ENCODE results near the gene PIR.

The PIR gene

GRCh38 chrX:15464704-15465103 lies 28.4 kb downstream of the PIR start:
- no peaks in the 10 kb centered on the region for H3K9me3 ChIP-seq (ENCODE audit: control insufficient read depth, low read length)
- H3K27ac ChIP-seq (ENCODE audit: low read depth, low read length, severe bottlenecking), result no peak overlapping the region
- no peaks in the 10 kb centered on the region for H3K4me1 ChIP-seq (ENCODE audit: control insufficient read depth, insufficient read depth, low read length, poor library complexity, severe bottlenecking)
- no peaks in the 10 kb centered on the region for H3K36me3 ChIP-seq (ENCODE audit: control insufficient read depth, insufficient read depth, low read length)
- H3K4me3 ChIP-seq (ENCODE audit: extremely low read depth, insufficient read depth, low read length, poor library complexity, severe bottlenecking), result no peak overlapping the region

- Histone ChIP-seq H3K4me1 (ENCODE audit: control insufficient read depth, insufficient read depth, low read length, poor library complexity, severe bottlenecking) (peaks cover 4% of the 10 kb centered on the region), H3K36me3 (ENCODE audit: control insufficient read depth, insufficient read depth, low read length) (peaks cover 10% of the 10 kb centered on the region), H3K9me3 (ENCODE audit: control insufficient read depth, low read length) (no peaks in the 10 kb centered on the region), H3K27ac (ENCODE audit: low read depth, low read length, severe bottlenecking) (no peak overlapping the region), H3K4me3 (ENCODE audit: extremely low read depth, insufficient read depth, low read length, poor library complexity, severe bottlenecking) (no peak overlapping the region)
- WGBS, 2 experiments (ENCODE audit: insufficient coverage in 2 of 2), result no CpG with 5 or more reads among the region's 1 CpG
Observed at GRCh38 chrX:15451913-15452312, 41.2 kb downstream of the PIR start.

GRCh38 chrX:15448010-15448639 lies 45.0 kb downstream of the PIR start:
- Histone ChIP-seq H3K4me1 (ENCODE audit: control insufficient read depth, insufficient read depth, low read length, poor library complexity, severe bottlenecking) (peaks cover 4% of the 10 kb centered on the region), H3K36me3 (ENCODE audit: control insufficient read depth, insufficient read depth, low read length) (peaks cover 4% of the 10 kb centered on the region), H3K27ac (ENCODE audit: low read depth, low read length, severe bottlenecking) (no peak overlapping the region), H3K9me3 (ENCODE audit: control insufficient read depth, low read length) (no peaks in the 10 kb centered on the region), H3K4me3 (ENCODE audit: extremely low read depth, insufficient read depth, low read length, poor library complexity, severe bottlenecking) (no peak overlapping the region)
- 83 to 100% methylated on average over 1 of the region's 5 CpGs for WGBS, 2 experiments (ENCODE audit: insufficient coverage in 2 of 2)

- Histone ChIP-seq H3K9me3 (ENCODE audit: control insufficient read depth, low read length) (no peaks in the 10 kb centered on the region), H3K36me3 (ENCODE audit: control insufficient read depth, insufficient read depth, low read length) (peaks cover 4% of the 10 kb centered on the region), H3K4me1 (ENCODE audit: control insufficient read depth, insufficient read depth, low read length, poor library complexity, severe bottlenecking) (no peaks in the 10 kb centered on the region), H3K4me3 (ENCODE audit: extremely low read depth, insufficient read depth, low read length, poor library complexity, severe bottlenecking) (no peak overlapping the region), H3K27ac (ENCODE audit: low read depth, low read length, severe bottlenecking) (no peak overlapping the region)
- WGBS, 2 experiments (ENCODE audit: insufficient coverage in 2 of 2), result no CpG with 5 or more reads among the region's 5 CpGs
Observed at GRCh38 chrX:15441464-15441863, 51.7 kb downstream of the PIR start.

DNA sequence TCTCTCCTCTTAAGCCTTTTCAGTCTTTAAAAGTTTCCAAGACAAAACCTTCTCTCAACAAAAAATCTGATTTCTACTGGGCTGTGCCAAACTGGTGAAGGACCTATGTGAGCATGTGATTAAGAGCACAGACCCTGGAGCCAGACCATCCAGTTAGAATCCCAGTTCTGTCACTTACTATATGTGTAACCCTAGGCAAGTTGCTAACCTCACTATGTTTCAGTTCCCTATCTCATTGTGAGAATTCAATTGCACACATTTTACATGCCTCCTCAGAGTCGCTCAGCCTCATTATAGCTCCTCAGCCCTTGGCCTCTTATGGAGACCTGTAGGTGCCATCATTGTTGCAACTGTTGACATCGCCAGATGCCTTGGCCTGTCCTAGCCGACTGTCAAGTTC lies 54.8 kb downstream of the PIR start:
- Histone ChIP-seq H3K4me1 (ENCODE audit: control insufficient read depth, insufficient read depth, low read length, poor library complexity, severe bottlenecking) (no peaks in the 10 kb centered on the region), H3K4me3 (ENCODE audit: extremely low read depth, insufficient read depth, low read length, poor library complexity, severe bottlenecking) (no peak overlapping the region), H3K27ac (ENCODE audit: low read depth, low read length, severe bottlenecking) (no peak overlapping the region), H3K9me3 (ENCODE audit: control insufficient read depth, low read length) (no peaks in the 10 kb centered on the region), H3K36me3 (ENCODE audit: control insufficient read depth, insufficient read depth, low read length) (peaks cover 4% of the 10 kb centered on the region)
- WGBS, 2 experiments (ENCODE audit: insufficient coverage in 2 of 2), result 94 to 95% methylated on average over 2 to 3 of the region's 3 CpGs

GRCh38 chrX:15437724-15438123 lies 55.4 kb downstream of the PIR start:
- Histone ChIP-seq H3K9me3 (ENCODE audit: control insufficient read depth, low read length) (no peaks in the 10 kb centered on the region), H3K4me1 (ENCODE audit: control insufficient read depth, insufficient read depth, low read length, poor library complexity, severe bottlenecking) (no peaks in the 10 kb centered on the region), H3K36me3 (ENCODE audit: control insufficient read depth, insufficient read depth, low read length) (peaks cover 4% of the 10 kb centered on the region), H3K4me3 (ENCODE audit: extremely low read depth, insufficient read depth, low read length, poor library complexity, severe bottlenecking) (no peak overlapping the region), H3K27ac (ENCODE audit: low read depth, low read length, severe bottlenecking) (no peak overlapping the region)
- WGBS, 2 experiments (ENCODE audit: insufficient coverage in 2 of 2), result no CpG with 5 or more reads among the region's 1 CpG

GRCh38 chrX:15435836-15436619 lies 57.1 kb downstream of the PIR start:
- H3K9me3 ChIP-seq (ENCODE audit: control insufficient read depth, low read length), result no peaks in the 10 kb centered on the region
- WGBS, 2 experiments (ENCODE audit: insufficient coverage in 2 of 2), result 80% methylated on average over 1 of the region's 2 CpGs; no CpG with 5 or more reads in 1 of the 2 experiments
- no peaks in the 10 kb centered on the region for H3K4me1 ChIP-seq (ENCODE audit: control insufficient read depth, insufficient read depth, low read length, poor library complexity, severe bottlenecking)
- no peak overlapping the region for H3K27ac ChIP-seq (ENCODE audit: low read depth, low read length, severe bottlenecking)
- peaks cover 4% of the 10 kb centered on the region for H3K36me3 ChIP-seq (ENCODE audit: control insufficient read depth, insufficient read depth, low read length)
- H3K4me3 ChIP-seq (ENCODE audit: extremely low read depth, insufficient read depth, low read length, poor library complexity, severe bottlenecking), result no peak overlapping the region

DNA sequence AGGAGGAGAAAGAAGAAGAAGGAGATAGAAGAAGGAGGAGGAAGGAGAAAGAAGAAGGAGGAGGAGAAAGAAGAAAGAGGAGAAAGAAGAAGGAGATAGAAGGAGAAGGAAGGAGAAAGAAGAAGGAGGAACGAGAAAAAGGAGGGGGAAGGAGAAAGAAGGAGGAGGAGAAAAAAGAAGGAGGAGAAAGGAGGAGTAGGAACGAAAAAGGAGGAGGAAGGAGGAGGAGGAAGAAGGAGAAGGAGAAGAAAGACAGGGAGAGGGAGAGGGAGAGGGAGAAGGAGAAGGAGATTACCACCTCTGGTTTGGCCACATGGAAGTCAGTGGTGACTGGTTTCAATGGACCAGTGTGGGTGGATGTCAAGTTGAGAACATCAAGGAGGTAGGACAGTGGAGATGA lies 58.9 kb downstream of the PIR start:
- 89% methylated on average over 2 of the region's 2 CpGs; no CpG with 5 or more reads in 1 of the 2 experiments for WGBS, 2 experiments (ENCODE audit: insufficient coverage in 2 of 2)
- Histone ChIP-seq H3K27ac (ENCODE audit: low read depth, low read length, severe bottlenecking) (no peak overlapping the region), H3K9me3 (ENCODE audit: control insufficient read depth, low read length) (no peaks in the 10 kb centered on the region), H3K4me1 (ENCODE audit: control insufficient read depth, insufficient read depth, low read length, poor library complexity, severe bottlenecking) (no peaks in the 10 kb centered on the region), H3K4me3 (ENCODE audit: extremely low read depth, insufficient read depth, low read length, poor library complexity, severe bottlenecking) (no peak overlapping the region), H3K36me3 (ENCODE audit: control insufficient read depth, insufficient read depth, low read length) (peaks cover 4% of the 10 kb centered on the region)

- no CpG with 5 or more reads among the region's 1 CpG for WGBS, 2 experiments (ENCODE audit: insufficient coverage in 2 of 2)
- Histone ChIP-seq H3K9me3 (ENCODE audit: control insufficient read depth, low read length) (no peaks in the 10 kb centered on the region), H3K36me3 (ENCODE audit: control insufficient read depth, insufficient read depth, low read length) (no peaks in the 10 kb centered on the region), H3K27ac (ENCODE audit: low read depth, low read length, severe bottlenecking) (no peak overlapping the region), H3K4me3 (ENCODE audit: extremely low read depth, insufficient read depth, low read length, poor library complexity, severe bottlenecking) (no peak overlapping the region), H3K4me1 (ENCODE audit: control insufficient read depth, insufficient read depth, low read length, poor library complexity, severe bottlenecking) (no peaks in the 10 kb centered on the region)
Observed at GRCh38 chrX:15430584-15430983, 62.5 kb downstream of the PIR start.

GRCh38 chrX:15430076-15430475 lies 63.1 kb downstream of the PIR start:
- WGBS, 2 experiments (ENCODE audit: insufficient coverage in 2 of 2), result no CpG with 5 or more reads among the region's 2 CpGs
- Histone ChIP-seq H3K4me1 (ENCODE audit: control insufficient read depth, insufficient read depth, low read length, poor library complexity, severe bottlenecking) (no peaks in the 10 kb centered on the region), H3K27ac (ENCODE audit: low read depth, low read length, severe bottlenecking) (no peak overlapping the region), H3K4me3 (ENCODE audit: extremely low read depth, insufficient read depth, low read length, poor library complexity, severe bottlenecking) (no peak overlapping the region), H3K9me3 (ENCODE audit: control insufficient read depth, low read length) (no peaks in the 10 kb centered on the region), H3K36me3 (ENCODE audit: control insufficient read depth, insufficient read depth, low read length) (no peaks in the 10 kb centered on the region)

DNA sequence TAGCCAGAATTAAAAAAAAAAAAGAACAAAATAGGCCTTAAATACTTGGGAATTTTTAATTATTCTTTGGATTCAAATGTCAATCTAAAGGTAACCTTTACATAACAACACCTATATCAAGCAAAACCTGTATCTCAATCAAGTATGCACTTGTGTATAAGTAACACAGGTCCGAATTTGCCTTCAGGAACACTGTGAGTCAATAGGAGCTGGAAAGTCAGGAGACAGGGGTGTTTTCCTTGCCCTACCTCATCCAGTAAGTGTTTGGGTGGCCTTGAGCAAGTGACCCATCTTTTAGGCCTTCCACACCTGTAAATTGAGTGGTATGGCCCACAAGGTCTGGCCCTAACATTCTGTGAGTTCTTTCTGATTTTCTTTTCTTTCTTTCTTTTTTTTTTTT lies 68.1 kb downstream of the PIR start:
- H3K27ac ChIP-seq (ENCODE audit: low read depth, low read length, severe bottlenecking), result no peak overlapping the region
- H3K36me3 ChIP-seq (ENCODE audit: control insufficient read depth, insufficient read depth, low read length), result no peaks in the 10 kb centered on the region
- no peaks in the 10 kb centered on the region for H3K4me1 ChIP-seq (ENCODE audit: control insufficient read depth, insufficient read depth, low read length, poor library complexity, severe bottlenecking)
- WGBS, 2 experiments (ENCODE audit: insufficient coverage in 2 of 2), result no CpG with 5 or more reads among the region's 1 CpG
- no peaks in the 10 kb centered on the region for H3K9me3 ChIP-seq (ENCODE audit: control insufficient read depth, low read length)
- no peak overlapping the region for H3K4me3 ChIP-seq (ENCODE audit: extremely low read depth, insufficient read depth, low read length, poor library complexity, severe bottlenecking)

Measured in mesodermal cell (in vitro differentiated cells).